Right lobe of liver (tissue), 6 donors: ENCODE measurements around the gene TULP3. TPM values are rescaled to one million over a fixed set of nuclear protein-coding genes. Genes with fewer than 3 reads are reported as not detected.
A peak's percentile ranks its signal among the peaks of the same experiment; 100 is the strongest.

ENCODE experiments used
- ATAC-seq, 4 donors: fragments of 200-7000 bp; cut with Tn5 transposase; one replicate each; pipeline ENCODE4 v1.9.1; 2020; ENCODE audit warnings: mild to moderate bottlenecking in 4 of 4, moderate library complexity in 4 of 4
- DNase-seq, 3 donors: peaks; one replicate each; pipeline ENCODE4 v3.0.0-alpha.2; 2020
- H3K27ac ChIP-seq, 3 donors: fragments of 200-600 bp; one replicate each; pipeline ENCODE4 v1.8.0; 2022
- H3K27me3 ChIP-seq, 2 donors: fragments of 200-600 bp; one replicate each; pipeline ENCODE4 v1.8.0; 2022
- H3K36me3 ChIP-seq, 4 donors: fragments of 200-600 bp; sonication (generic) in 1 of 4; one replicate each; pipeline versions ENCODE4 v1.5.1 to v1.8.0; 2017 to 2022; ENCODE audit warnings: control low read depth in 1 of 4
- H3K4me1 ChIP-seq, 4 donors: fragments of 200-600 bp; sonication (generic) in 1 of 4; one replicate each; pipeline versions ENCODE4 v1.5.1 to v1.8.0; 2017 to 2022; ENCODE audit warnings: control low read depth in 1 of 4
- H3K4me3 ChIP-seq, 3 donors: fragments of 200-600 bp; one replicate each; pipeline ENCODE4 v1.8.0; 2022
- H3K9me3 ChIP-seq, 4 donors: fragments of 200-600 bp; sonication (generic) in 1 of 4; one replicate each; pipeline versions ENCODE4 v1.5.1 to v1.8.0; 2017 to 2022; ENCODE audit warnings: control low read depth in 1 of 4
- POLR2A ChIP-seq: fragments of 450-650 bp; IDR thresholded peaks from one replicate; pipeline ENCODE4 v1.6.1; 2017; ENCODE audit warnings: antibody characterized with exemption, mild to moderate bottlenecking
- WGBS: methylation state at CpG from one replicate; pipeline ENCODE4 v1.1.6; 2018; ENCODE audit warnings: low coverage, low lambda C conversion rate; ENCODE audit not compliant: insufficient coverage; ENCODE audit errors: missing lambda C conversion rate; 5-methylcytosine and 5-hydroxymethylcytosine counted together
- intact Hi-C, 2 donors: fragments of 100-400 bp; cut with DNase I; formaldehyde crosslinking; loops; one replicate each; pipeline versions ENCODE4 v1.11.2 to v1.14.1; 2022
- total RNA-seq, 6 experiments: library from RNA; depleted of rRNA in 2 of 6; stranded (reverse); fragments of >200 nt in 2 of 6; fragmentation: NEBNext Ultra II Directional in 3 of 6; extraction: Animal tissue kit (Norgen Biotek cat#: 25700) in 3 of 6; gene quantifications; one replicate each; pipeline versions ENCODE4 v1.1.0 to v1.2.4, GENCODE V29; 2016 to 2023
- TF ChIP-seq, protein P1 (sequence below), 4 donors: fragments of 200-600 bp in 3 of 4; fragments of 450-650 bp in 1 of 4; IDR thresholded peaks; one replicate each; pipeline versions ENCODE4 v1.5.1 to v1.8.0; 2016 to 2022; ENCODE audit warnings: antibody characterized with exemption in 4 of 4, mild to moderate bottlenecking in 2 of 4
- donor health status: DM: no; HTN: yes; CAD: no.
- donor health status: DM: no; HTN: no; CAD: no.
- donor health status: DM: no; HTN: no; CAD: no.
- donor health status: DM: no; HTN: yes; CAD: no.
- donor health status: DM: no; HTN: yes; CAD: no.

TULP3 gene
- total RNA-seq, 6 experiments from 2014 or later = 2.4 to 12.6 (median 5.4) TPM

DNA sequence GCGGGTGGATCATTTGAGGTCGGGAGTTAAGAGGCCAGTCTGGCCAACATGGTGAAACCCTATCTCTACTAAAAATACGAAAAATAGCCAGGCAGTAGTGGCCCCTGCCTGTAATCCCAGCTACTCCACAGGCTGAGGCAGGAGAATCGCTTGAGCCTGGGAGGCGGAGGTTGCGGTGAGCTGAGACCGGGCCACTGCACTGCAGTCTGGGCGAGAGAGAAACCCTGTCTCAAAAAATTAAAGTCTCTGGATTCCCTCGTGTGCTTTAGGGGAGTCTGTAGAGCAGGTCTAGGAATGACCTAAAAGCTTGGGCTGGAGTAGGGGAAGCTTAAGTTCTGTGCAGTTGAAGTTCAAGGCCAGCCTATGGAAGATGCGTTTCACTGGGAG is 697 bp upstream of the TULP3 start:
- no peak for ATAC-seq
- Histone ChIP-seq H3K36me3 (no peaks in the 10 kb centered on the region), H3K4me1 (no peaks in the 10 kb centered on the region), H3K27me3 (no peaks in the 10 kb centered on the region), H3K9me3 (no peaks in the 10 kb centered on the region), H3K4me3 (peak overlapping the region; percentile 72 to 97 (median 95)), H3K27ac (peak overlapping the region in 2 of 3 donors; percentile 57 to 68)
- intact Hi-C loops = no loop called here
- no peak for TF ChIP-seq POLR2A
- TF ChIP-seq, protein P1, sequence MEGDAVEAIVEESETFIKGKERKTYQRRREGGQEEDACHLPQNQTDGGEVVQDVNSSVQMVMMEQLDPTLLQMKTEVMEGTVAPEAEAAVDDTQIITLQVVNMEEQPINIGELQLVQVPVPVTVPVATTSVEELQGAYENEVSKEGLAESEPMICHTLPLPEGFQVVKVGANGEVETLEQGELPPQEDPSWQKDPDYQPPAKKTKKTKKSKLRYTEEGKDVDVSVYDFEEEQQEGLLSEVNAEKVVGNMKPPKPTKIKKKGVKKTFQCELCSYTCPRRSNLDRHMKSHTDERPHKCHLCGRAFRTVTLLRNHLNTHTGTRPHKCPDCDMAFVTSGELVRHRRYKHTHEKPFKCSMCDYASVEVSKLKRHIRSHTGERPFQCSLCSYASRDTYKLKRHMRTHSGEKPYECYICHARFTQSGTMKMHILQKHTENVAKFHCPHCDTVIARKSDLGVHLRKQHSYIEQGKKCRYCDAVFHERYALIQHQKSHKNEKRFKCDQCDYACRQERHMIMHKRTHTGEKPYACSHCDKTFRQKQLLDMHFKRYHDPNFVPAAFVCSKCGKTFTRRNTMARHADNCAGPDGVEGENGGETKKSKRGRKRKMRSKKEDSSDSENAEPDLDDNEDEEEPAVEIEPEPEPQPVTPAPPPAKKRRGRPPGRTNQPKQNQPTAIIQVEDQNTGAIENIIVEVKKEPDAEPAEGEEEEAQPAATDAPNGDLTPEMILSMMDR (IDR thresholded peaks at IDR 0.05) = no peak
- DNase-seq = peak in 1 of 3 donors; percentile 35
- WGBS = 42% methylated on average over 3 of the region's 10 CpGs

GRCh38 chr12:2891240-2892053 is 756 bp downstream of the TULP3 start:
- Histone ChIP-seq H3K4me1 (no peaks in the 10 kb centered on the region), H3K36me3 (no peaks in the 10 kb centered on the region), H3K4me3 (peak overlapping the region; percentile 72 to 97 (median 95)), H3K27ac (peak overlapping the region; percentile 89 to 98 (median 91)), H3K9me3 (no peaks in the 10 kb centered on the region), H3K27me3 (no peaks in the 10 kb centered on the region)
- 45% methylated on average over 21 of the region's 42 CpGs for WGBS
- intact Hi-C loops = no loop called here
- TF ChIP-seq POLR2A = no peak
- TF ChIP-seq, protein P1 (IDR thresholded peaks at IDR 0.05) = no peak
- ATAC-seq (peak; percentile 51 to 64 (median 56)), DNase-seq (peak; percentile 61 to 69 (median 66))

- Histone ChIP-seq H3K27ac (no peak overlapping the region), H3K4me3 (no peak overlapping the region), H3K4me1 (no peaks in the 10 kb centered on the region), H3K9me3 (no peaks in the 10 kb centered on the region), H3K36me3 (no peaks in the 10 kb centered on the region), H3K27me3 (no peaks in the 10 kb centered on the region)
- intact Hi-C loops = no loop called here
- no peak for TF ChIP-seq POLR2A
- TF ChIP-seq, protein P1 (IDR thresholded peaks at IDR 0.05) = no peak
- no peak for ATAC-seq
- 83% methylated on average over 12 of the region's 12 CpGs for WGBS
- DNase-seq = no peak
Measured at GRCh38 chr12:2892246-2892645, 1.6 kb downstream of the TULP3 start.

DNA sequence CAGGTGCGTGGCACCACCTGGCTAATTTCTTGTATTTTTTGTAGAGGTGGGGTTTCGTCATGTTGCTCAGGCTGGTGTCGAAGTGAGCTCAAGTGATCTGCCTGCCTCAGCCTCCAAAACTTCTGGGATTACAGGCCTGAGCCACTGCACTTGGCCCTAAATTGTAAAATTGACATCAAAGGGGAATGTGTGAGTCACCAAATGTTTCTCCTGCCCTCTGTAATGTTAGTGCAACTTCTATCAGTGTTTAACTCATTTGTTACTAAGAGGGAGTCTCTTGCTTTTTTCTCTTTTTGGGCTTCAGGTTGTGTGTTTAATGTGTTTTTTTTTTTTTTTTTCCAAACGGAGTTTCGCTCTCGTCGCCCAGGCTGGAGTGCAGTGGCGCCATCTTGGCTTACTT is 2.3 kb downstream of the TULP3 start:
- intact Hi-C loops = no loop called here
- peak in 1 of 4 donors; percentile 14 for ATAC-seq
- H3K4me1 ChIP-seq = no peaks in the 10 kb centered on the region
- H3K27ac ChIP-seq = peak overlapping the region in 1 of 3 donors; percentile 4
- DNase-seq = no peak
- H3K9me3 ChIP-seq = no peaks in the 10 kb centered on the region
- H3K36me3 ChIP-seq = no peaks in the 10 kb centered on the region
- no peak overlapping the region for H3K4me3 ChIP-seq
- 71% methylated on average over 2 of the region's 8 CpGs for WGBS
- H3K27me3 ChIP-seq = no peaks in the 10 kb centered on the region
- TF ChIP-seq, protein P1 (IDR thresholded peaks at IDR 0.05) = no peak
- TF ChIP-seq POLR2A = no peak
